Anterior cingulate cortex (tissue), 58 donors: ENCODE data around the gene ZNF768.
"Not testable (repeated sequence)": the region's sequence is repeated elsewhere in the genome, so short reads cannot be mapped to it uniquely, and the experiment has no call there.

Experiments
- DNase-seq, 58 donors: peaks; one replicate each; lab custom pipeline; 2025; lab: John Stamatoyannopoulos, UW

ZNF768 gene

GRCh38 chr16:30478766-30479478 is 47.4 kb downstream of the ZNF768 start:
- no peak for DNase-seq

GRCh38 chr16:30477773-30478172 is 48.6 kb downstream of the ZNF768 start:
- DNase-seq, result not testable (repeated sequence)

- no peak for DNase-seq
Observed at GRCh38 chr16:30476991-30477390, 49.4 kb downstream of the ZNF768 start.

GRCh38 chr16:30474684-30475083 is 51.7 kb downstream of the ZNF768 start:
- DNase-seq, result no peak

- no peak for DNase-seq
Observed at GRCh38 chr16:30474074-30474452, 52.3 kb downstream of the ZNF768 start.
